ENCODE results near the gene ANKS3.

GRCh38 chr16:4728676-4729075 lies 5.4 kb downstream of the ANKS3 start:
- TF ChIP-seq CTCF (IDR thresholded peaks at IDR 0.05; ENCODE audit: low read depth, low read length) (no peak), EZH2phosphoT487 (IDR thresholded peaks at IDR 0.05; ENCODE audit: low read depth) (no peak)

Data from OCI-LY3 (cell line).